Testis (tissue), 2 donors: ENCODE data around the gene VGLL4.

Experiments
- POLR2A ChIP-seq: fragments of 450-650 bp; IDR thresholded peaks from one replicate; pipeline ENCODE4 v1.6.1; 2017; ENCODE audit warnings: antibody characterized with exemption, mild to moderate bottlenecking, moderate library complexity
- TF ChIP-seq, protein P1 (sequence below), 3 experiments: fragments of 450-650 bp in 2 of 3; fragments of 200-600 bp in 1 of 3; sonication (generic) in 1 of 3; IDR thresholded peaks; one replicate each; pipeline ENCODE4 v1.5.1; 2016 to 2019; ENCODE audit warnings: antibody characterized with exemption in 3 of 3, mild to moderate bottlenecking in 2 of 3, moderate library complexity in 1 of 3

DNA sequence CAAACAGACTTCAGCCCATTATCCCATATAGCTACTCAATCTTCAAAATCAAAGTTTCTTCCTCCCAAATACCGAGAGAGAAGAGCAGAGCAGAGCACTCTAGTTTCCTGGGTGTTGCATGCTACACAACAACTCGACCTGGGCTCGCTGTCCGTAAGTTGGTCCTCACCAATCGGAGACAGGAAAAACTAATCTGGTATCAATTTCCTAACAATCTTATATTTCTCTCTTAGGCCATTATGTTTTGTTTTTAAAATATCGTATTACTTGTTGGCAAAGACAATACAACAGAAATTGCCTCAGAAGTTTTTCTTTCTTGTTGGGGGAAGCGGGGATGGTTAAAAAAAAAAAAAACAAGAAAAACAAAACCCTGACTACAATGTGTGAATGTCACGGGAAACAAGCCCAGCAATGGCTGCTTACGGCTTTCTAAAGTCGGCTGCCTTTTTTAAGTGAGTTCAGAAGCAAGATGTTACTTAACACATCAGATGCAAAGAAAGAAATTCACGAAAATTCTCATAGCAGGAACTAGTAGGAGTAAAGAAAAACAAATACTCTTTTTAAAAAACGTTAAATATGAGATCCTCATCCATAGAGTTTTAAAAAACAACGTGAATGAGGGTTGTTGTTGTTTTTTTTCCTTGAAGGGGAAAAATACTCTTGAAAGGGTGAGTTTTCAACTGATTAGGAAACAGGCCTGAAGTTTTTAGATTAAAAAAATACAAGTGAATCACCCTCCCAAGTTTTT, 1.9 kb downstream of the VGLL4 start:
- TF ChIP-seq, protein P1, sequence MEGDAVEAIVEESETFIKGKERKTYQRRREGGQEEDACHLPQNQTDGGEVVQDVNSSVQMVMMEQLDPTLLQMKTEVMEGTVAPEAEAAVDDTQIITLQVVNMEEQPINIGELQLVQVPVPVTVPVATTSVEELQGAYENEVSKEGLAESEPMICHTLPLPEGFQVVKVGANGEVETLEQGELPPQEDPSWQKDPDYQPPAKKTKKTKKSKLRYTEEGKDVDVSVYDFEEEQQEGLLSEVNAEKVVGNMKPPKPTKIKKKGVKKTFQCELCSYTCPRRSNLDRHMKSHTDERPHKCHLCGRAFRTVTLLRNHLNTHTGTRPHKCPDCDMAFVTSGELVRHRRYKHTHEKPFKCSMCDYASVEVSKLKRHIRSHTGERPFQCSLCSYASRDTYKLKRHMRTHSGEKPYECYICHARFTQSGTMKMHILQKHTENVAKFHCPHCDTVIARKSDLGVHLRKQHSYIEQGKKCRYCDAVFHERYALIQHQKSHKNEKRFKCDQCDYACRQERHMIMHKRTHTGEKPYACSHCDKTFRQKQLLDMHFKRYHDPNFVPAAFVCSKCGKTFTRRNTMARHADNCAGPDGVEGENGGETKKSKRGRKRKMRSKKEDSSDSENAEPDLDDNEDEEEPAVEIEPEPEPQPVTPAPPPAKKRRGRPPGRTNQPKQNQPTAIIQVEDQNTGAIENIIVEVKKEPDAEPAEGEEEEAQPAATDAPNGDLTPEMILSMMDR (IDR thresholded peaks at IDR 0.05) = no peak
- no peak for TF ChIP-seq POLR2A
